NOMO-1 treated with DMSO at 0.1 percent for 48 hours (cell line): ENCODE results near the gene KRT16.
A peak's percentile ranks its signal among the peaks of the same experiment; 100 is the strongest.
"Not testable (repeated sequence)": the region's sequence is repeated elsewhere in the genome, so short reads cannot be mapped to it uniquely, and the experiment has no call there.

ENCODE experiments used
- DNase-seq: peaks from one replicate; lab custom pipeline; 2025; ENCODE audit not compliant: unreplicated experiment; lab: John Stamatoyannopoulos, UW

KRT16 gene

DNA sequence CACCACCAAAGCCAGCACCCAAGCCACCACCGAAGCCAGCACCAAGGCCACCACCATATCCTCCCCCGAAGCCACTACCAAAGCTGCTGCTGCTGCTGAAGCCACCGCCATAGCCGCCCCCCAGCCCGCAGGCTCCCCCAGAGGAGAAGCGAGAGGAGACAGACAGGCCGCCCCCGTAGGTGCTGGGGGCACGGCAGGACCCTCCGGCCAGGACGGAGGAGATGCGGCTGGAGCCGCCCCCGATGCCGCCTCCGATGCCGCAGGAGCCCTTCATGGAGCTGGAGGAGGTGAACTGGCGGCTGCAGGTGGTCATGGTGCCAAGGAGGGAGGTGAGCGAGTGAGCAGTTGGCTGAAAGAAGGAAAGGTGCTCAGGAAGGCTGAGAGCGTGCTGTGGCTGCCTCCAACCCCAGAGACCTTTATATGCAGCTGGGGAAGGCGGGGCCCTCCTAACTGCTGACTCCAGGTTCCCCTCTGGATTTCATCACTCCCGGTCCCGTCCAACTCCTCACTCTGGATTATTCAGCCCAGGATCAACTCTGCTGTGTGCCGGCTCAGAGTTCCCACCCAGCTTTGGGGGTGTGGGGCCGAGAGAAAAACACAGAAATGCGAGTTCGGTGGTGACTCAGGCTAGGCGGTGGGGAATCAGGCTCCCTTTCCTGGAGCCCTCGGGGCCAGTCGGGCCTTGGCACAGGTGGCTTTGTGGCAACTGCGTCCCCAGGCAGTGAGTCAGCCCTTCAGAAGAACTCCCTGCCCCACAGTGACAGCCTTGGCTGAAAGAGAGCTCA lies at the start of gene KRT16:
Gene KRT16 (minus strand): TSS at position 392 of the 785 bp plus-strand sequence. CDS start 79 bp downstream, at position 313.
- not testable (repeated sequence) for DNase-seq

- DNase-seq = no peak
These were observed 47.7 kb upstream of the KRT16 start for GRCh38 chr17:41660221-41660711.

DNA sequence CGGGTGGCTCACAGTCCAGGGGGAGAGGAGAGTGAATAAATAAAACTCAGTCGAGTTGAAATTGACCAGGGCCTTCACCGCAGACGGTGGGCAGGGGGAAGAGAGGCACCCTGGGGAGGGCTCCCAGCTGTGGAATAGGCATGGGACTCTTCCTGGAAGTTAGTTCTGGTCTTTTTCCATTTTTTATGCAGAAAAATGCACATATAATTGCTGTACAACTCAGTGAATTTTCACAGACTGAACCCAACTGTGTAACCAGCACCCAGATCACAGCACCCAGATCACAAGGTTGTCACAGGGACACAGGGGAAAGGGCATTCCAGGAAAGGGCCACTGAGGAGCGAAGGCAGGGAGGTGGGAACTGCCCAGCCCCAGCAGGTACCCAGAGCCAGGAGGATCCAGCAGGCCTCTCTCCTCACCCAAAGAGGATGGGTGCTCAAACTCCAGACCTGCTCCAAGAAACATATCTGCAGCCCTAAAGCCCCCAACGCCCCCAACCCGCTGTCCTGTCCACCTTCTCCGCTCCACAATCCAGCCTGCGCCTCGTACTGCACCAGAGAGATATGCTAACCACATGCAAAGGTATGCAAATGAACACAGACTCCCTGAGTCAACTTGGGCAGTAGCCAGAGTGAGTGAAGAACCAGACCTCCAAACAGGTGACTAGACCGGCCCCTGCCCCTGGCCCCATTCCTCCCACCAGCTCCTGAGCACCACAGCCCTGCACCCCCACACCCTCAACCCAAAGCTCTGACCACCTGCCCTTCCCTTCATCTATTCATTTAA lies 47.1 kb upstream of the KRT16 start:
- DNase-seq = no peak

DNA sequence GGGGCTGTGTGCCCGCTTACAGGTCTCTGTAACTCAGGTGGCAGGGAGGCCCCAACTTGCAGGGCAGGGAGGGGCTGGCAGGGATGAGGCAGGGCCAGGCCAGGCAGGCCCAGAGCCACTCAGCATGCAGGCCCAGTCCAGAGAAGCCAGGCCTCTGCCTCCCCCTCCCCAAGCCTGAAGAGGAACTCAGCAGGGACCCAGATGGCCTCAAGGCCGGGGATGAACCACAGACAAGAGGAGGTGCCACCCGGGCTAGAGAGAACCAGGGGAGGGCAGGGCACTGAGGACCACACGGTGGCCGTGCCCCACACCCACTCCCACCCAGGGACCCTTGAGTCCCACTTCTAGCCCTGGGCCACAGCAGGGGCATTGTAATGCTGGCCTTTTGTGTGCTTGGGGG lies 46.3 kb upstream of the KRT16 start:
- DNase-seq = no peak

- DNase-seq = no peak
These were observed 45.4 kb upstream of the KRT16 start for GRCh38 chr17:41657936-41658335.

- no peak for DNase-seq
These were observed 44.7 kb upstream of the KRT16 start for GRCh38 chr17:41657176-41657754.

- no peak for DNase-seq
These were observed 43.9 kb upstream of the KRT16 start for GRCh38 chr17:41656249-41657023.

GRCh38 chr17:41655611-41656111 lies 43.1 kb upstream of the KRT16 start:
- no peak for DNase-seq

GRCh38 chr17:41654678-41655607 lies 42.4 kb upstream of the KRT16 start:
- no peak for DNase-seq

DNA sequence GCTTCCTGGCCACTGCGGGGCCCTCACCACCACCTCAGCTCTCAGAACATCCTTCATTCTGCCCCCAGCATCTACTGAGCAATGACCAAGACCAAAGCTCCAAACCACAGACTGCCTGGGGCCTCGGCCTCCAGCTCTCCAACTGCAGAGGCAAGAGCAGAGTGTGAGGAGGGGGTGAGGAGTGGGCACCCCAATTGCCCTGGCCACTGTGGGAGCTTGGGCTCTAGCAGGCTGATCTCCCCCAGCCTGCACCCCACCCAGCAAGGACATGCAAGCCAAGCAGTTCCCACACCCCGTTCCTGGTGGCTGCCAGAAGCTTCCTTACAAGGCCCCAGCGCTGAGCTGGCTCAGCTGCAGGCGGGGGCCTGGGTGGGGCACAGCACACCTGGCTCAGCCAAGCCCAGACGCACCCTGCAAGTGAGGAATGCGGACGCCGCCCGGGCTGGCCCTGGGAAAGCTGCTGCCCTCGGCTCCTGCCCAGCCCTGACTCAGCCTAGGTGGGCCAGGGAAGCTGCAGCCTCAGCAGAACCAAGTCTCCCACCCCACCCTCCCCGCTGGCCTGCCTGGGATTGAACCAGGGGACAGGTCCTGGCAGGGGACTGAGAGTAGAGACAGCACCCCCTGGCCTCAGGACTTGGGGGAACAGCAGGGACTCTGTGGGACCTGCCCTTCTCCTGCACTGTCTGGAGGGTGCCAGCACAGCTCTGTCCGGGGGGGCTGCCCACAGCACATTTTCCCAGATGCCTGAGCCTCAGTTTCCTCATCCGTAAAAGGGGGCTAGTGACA lies 41.5 kb upstream of the KRT16 start:
- no peak for DNase-seq

DNA sequence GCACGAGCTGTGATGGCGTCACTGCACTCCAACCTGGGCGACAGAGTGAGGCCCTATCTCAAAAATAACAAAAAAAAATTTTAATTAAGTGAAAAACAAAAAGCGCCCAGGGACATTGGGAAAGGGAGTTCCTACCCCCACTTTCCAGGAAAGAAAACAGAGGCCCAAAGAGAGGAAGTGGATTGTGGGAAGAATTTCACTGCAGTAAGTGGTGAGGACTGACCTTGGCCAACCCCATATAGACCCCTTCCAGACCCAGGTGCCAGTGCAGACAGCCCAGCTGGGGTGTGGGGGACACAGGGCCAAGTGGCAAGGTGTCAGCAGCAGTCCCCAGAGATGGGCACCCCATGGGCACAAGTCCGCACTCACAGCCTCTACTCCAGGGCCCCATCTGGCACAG lies 40.9 kb upstream of the KRT16 start:
- DNase-seq = no peak

GRCh38 chr17:41652461-41652970 lies 39.9 kb upstream of the KRT16 start:
- no peak for DNase-seq

DNA sequence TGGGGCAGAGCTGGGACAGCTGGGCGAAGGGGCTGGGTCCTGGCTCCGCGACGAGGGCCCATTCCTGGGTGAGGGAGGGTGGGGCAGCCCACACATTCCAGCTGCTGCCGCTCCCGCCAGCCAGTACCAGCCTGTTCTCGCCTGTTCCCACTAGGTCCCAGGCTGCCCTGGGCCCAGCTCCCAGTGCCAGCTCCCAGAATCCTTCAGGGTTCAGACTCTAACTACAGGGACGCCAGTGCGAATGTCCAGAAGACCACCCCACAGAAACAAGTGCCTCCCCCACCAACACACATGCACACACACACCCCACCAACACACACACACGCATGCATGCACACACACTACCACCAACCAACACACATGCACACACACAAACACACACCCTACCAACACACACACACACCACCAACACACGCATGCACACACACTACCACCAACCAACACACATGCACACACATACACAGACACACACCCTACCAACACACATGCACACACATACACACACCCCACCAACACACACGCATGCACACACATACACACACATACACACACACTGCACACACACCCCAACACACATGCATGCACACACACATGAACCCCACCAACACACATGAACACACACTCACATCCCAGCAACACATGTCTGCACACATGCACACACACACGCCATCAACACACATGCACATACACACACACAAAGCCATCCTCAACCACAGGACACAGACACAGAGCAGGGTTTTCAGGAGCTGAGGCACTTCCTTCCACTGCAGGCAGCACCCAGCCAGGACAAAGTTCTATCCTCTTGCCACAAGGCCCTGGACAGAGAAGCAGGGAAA lies 39.3 kb upstream of the KRT16 start:
- no peak for DNase-seq

DNA sequence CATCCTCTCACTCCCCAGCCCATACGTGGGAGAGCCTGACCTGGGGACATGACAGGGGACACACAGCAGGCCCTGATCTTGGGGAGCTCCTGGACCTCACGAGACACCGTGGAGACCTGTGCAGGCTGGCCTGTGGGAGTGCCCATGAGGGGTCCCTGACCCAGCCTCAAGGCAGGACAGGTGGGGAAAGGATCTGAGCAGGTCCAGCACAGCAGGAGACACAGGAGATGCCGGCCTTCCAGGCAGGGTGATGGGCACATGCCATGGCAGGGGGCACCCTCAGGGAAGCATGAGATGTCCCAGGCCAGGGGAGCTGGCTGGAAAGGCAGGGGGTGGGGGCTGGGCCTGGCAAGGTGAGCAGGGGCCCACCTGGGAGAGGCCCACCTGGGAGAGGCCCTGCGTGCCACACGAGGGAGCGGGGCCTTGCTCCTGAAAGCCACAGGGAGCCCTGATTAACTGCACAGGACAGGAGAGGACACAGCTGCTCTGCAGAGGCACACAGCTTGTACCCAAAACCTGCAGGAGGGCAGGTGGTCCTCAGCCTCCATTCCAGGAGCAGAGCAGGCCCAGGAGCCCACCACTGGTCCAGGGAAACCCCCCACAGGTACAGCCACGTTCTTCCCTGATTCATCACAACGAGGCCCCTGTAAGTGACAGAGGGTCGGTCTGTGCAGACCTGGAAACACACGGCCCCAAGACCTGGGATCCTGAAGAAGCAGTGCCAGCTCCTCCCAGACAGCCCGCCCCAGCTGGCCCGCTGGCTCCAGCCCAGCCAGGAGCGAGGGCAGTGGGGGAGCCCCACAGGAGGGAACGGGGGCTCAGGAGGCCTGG lies 38.4 kb upstream of the KRT16 start:
- DNase-seq = no peak

DNA sequence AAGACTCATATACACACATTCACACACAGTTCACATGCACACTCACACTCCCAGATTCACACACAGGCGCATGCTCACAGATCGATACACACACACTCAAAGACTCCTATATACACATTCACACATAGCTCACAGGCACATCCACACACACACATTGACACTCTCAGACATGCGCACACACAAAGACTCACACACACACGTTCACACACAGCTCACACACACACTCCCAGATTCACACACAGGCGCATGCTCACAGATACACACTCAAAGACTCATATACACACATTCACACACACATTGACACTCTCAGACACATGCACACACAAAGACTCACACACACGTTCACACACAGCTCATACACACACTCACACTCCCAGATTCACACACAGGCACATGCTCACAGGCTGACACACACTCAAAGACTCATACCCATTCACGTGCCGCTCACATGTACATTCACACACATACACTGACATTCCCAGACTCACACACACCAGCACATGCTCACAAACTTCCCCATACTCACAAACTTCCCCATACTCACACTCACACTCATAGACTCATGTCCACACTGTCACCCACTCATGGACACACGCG lies 37.5 kb upstream of the KRT16 start:
- DNase-seq = no peak

DNA sequence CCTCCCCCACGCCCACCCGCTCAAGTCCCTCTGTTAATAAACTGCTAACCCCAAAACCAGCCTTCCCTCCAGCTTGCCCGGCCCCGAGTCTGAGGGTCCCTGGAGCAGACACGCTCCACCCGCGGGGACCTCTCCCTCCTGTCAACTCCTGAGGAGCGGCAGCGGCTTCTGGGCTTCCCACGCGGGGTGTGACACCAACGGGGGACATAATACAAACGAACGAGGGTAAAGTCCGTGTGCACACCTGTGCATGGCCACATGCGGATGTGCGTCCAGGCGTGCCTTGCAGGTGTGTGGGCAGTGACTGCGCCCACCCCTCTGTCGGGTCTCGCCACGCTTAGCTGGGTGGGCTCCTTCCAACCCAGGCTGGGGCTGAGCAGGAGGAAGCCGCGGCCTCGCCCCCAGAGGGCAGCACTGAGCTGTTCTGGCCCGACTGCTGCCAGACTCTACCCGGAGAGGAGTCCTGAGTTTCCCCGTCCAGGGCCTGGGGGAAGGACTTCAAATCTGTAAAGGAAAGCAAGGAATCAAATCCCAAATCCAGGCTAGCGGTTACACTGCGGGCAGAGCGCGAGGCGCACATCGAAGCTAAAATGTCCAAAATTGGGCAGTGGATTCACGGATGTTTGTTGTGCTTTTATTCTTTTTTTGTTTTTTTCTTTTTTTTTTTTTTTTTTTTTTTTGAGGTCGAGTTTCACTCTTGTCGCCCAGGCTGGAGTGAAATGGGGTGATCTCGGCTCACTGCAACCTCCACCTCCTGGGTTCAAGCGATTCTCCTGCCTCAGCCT lies 36.0 kb upstream of the KRT16 start:
- peak; percentile 60 for DNase-seq
